ENCODE measurements around the gene ACSS3.

DNA sequence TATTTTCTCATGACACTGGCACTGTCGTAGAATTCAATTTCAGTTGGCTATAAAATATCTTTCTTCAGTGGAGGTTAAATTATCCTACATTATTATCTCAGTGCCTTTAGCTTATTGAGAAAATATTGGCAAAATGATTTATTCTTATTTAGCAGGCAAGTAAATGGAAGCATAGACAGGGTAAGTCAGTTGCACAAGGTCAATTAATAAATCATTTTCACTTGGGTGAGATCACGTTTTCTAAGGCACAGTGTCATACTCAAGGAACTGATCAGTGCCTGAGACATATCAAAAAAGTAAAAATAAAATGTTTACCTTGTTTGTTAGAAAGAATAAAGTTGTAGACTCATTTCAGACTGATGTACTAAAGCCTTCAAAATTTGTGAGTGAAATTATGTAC is 95.0 kb downstream of the ACSS3 start:
- no peak for TF ChIP-seq CTCF (IDR thresholded peaks at IDR 0.05; ENCODE audit: low read depth, low read length)
- TF ChIP-seq EZH2phosphoT487 (IDR thresholded peaks at IDR 0.05; ENCODE audit: low read depth): no peak

Measured in OCI-LY3 (cell line).